Measurements from ENCODE around the gene GOLGA6L2.
"Not testable (repeated sequence)": the region's sequence is repeated elsewhere in the genome, so short reads cannot be mapped to it uniquely, and the experiment has no call there.

GOLGA6L2 gene

GRCh38 chr15:23420806-23421575, 26.1 kb downstream of the GOLGA6L2 start:
- DNase-seq (ENCODE audit: low spot score in 2 of 2) = no peak

GRCh38 chr15:23416349-23417276, 30.4 kb downstream of the GOLGA6L2 start:
- Mint-ChIP-seq H3K27ac (ENCODE audit: low read depth) (no peak overlapping the region), H3K9me3 (no peaks in the 10 kb centered on the region), H3K4me3 (no peak overlapping the region), H3K27me3 (no peaks in the 10 kb centered on the region), H3K4me1 (no peaks in the 10 kb centered on the region), H3K36me3 (ENCODE audit: insufficient read depth) (no peaks in the 10 kb centered on the region)
- DNase-seq (ENCODE audit: low spot score in 2 of 2) (no peak), ATAC-seq (replicated peaks; ENCODE audit: extremely low read depth, poor library complexity, severe bottlenecking) (no peak)

More at GRCh38 chr15:23420806-23421575, 26.1 kb downstream of the GOLGA6L2 start:
- no peaks in the 10 kb centered on the region for H3K9me3 Mint-ChIP-seq
- no peak for ATAC-seq (replicated peaks; ENCODE audit: extremely low read depth, poor library complexity, severe bottlenecking)
- H3K27me3 Mint-ChIP-seq = no peaks in the 10 kb centered on the region
- H3K4me3 Mint-ChIP-seq = no peak overlapping the region
- H3K36me3 Mint-ChIP-seq (ENCODE audit: insufficient read depth) = no peaks in the 10 kb centered on the region
- H3K27ac Mint-ChIP-seq (ENCODE audit: low read depth) = no peak overlapping the region
- H3K4me1 Mint-ChIP-seq = no peaks in the 10 kb centered on the region

GRCh38 chr15:23415866-23416265, 31.2 kb downstream of the GOLGA6L2 start:
- not testable (repeated sequence) for H3K4me1 Mint-ChIP-seq; ATAC-seq (replicated peaks; ENCODE audit: extremely low read depth, poor library complexity, severe bottlenecking); DNase-seq (ENCODE audit: low spot score in 2 of 2); H3K27ac Mint-ChIP-seq (ENCODE audit: low read depth); H3K9me3 Mint-ChIP-seq; H3K4me3 Mint-ChIP-seq; H3K27me3 Mint-ChIP-seq; H3K36me3 Mint-ChIP-seq (ENCODE audit: insufficient read depth)

GRCh38 chr15:23415321-23415865, 31.6 kb downstream of the GOLGA6L2 start:
- H3K36me3 Mint-ChIP-seq (ENCODE audit: insufficient read depth) = no peaks in the 10 kb centered on the region
- H3K27ac Mint-ChIP-seq (ENCODE audit: low read depth) = no peak overlapping the region
- no peaks in the 10 kb centered on the region for H3K4me1 Mint-ChIP-seq
- H3K9me3 Mint-ChIP-seq = no peaks in the 10 kb centered on the region
- no peaks in the 10 kb centered on the region for H3K27me3 Mint-ChIP-seq
- H3K4me3 Mint-ChIP-seq = no peak overlapping the region
- ATAC-seq (replicated peaks; ENCODE audit: extremely low read depth, poor library complexity, severe bottlenecking) (no peak), DNase-seq (ENCODE audit: low spot score in 2 of 2) (no peak)

- H3K27ac Mint-ChIP-seq (ENCODE audit: low read depth); H3K27me3 Mint-ChIP-seq; H3K4me3 Mint-ChIP-seq; DNase-seq (ENCODE audit: low spot score in 2 of 2); H3K9me3 Mint-ChIP-seq; ATAC-seq (replicated peaks; ENCODE audit: extremely low read depth, poor library complexity, severe bottlenecking); H3K36me3 Mint-ChIP-seq (ENCODE audit: insufficient read depth); H3K4me1 Mint-ChIP-seq: not testable (repeated sequence)
These were observed 34.0 kb downstream of the GOLGA6L2 start for GRCh38 chr15:23412881-23413600.

GRCh38 chr15:23411841-23412240, 35.2 kb downstream of the GOLGA6L2 start:
- no peaks in the 10 kb centered on the region for H3K27me3 Mint-ChIP-seq

GRCh38 chr15:23403550-23403949, 43.5 kb downstream of the GOLGA6L2 start:
- no peak overlapping the region for H3K27ac Mint-ChIP-seq (ENCODE audit: low read depth)
- no peaks in the 10 kb centered on the region for H3K27me3 Mint-ChIP-seq
- H3K36me3 Mint-ChIP-seq (ENCODE audit: insufficient read depth) = no peaks in the 10 kb centered on the region
- H3K9me3 Mint-ChIP-seq = peaks cover 6% of the 10 kb centered on the region
- no peak overlapping the region for H3K4me3 Mint-ChIP-seq
- H3K4me1 Mint-ChIP-seq = no peaks in the 10 kb centered on the region
- no peak for DNase-seq (ENCODE audit: low spot score in 2 of 2)
- ATAC-seq (replicated peaks; ENCODE audit: extremely low read depth, poor library complexity, severe bottlenecking) = no peak

More at GRCh38 chr15:23411841-23412240, 35.2 kb downstream of the GOLGA6L2 start:
- Mint-ChIP-seq H3K4me3 (no peak overlapping the region), H3K9me3 (no peaks in the 10 kb centered on the region), H3K36me3 (ENCODE audit: insufficient read depth) (no peaks in the 10 kb centered on the region), H3K27ac (ENCODE audit: low read depth) (no peak overlapping the region), H3K4me1 (no peaks in the 10 kb centered on the region)
- DNase-seq (ENCODE audit: low spot score in 2 of 2) (no peak), ATAC-seq (replicated peaks; ENCODE audit: extremely low read depth, poor library complexity, severe bottlenecking) (no peak)

- H3K27ac Mint-ChIP-seq (ENCODE audit: low read depth) = no peak overlapping the region
- H3K27me3 Mint-ChIP-seq = no peaks in the 10 kb centered on the region
- no peaks in the 10 kb centered on the region for H3K36me3 Mint-ChIP-seq (ENCODE audit: insufficient read depth)
- H3K4me3 Mint-ChIP-seq = no peak overlapping the region
- DNase-seq (ENCODE audit: low spot score in 2 of 2) (no peak), ATAC-seq (replicated peaks; ENCODE audit: extremely low read depth, poor library complexity, severe bottlenecking) (no peak)
- no peaks in the 10 kb centered on the region for H3K4me1 Mint-ChIP-seq
- peaks cover 6% of the 10 kb centered on the region for H3K9me3 Mint-ChIP-seq
These were observed 44.5 kb downstream of the GOLGA6L2 start for GRCh38 chr15:23402544-23402943.

- no peak for DNase-seq (ENCODE audit: low spot score in 2 of 2)
- H3K36me3 Mint-ChIP-seq (ENCODE audit: insufficient read depth) = no peaks in the 10 kb centered on the region
- peaks cover 6% of the 10 kb centered on the region for H3K9me3 Mint-ChIP-seq
These were observed 44.9 kb downstream of the GOLGA6L2 start for GRCh38 chr15:23402140-23402539.

GRCh38 chr15:23401627-23402026, 45.4 kb downstream of the GOLGA6L2 start:
- Mint-ChIP-seq H3K36me3 (ENCODE audit: insufficient read depth) (no peaks in the 10 kb centered on the region), H3K4me3 (no peak overlapping the region), H3K27me3 (no peaks in the 10 kb centered on the region), H3K27ac (ENCODE audit: low read depth) (no peak overlapping the region), H3K4me1 (no peaks in the 10 kb centered on the region), H3K9me3 (peaks cover 6% of the 10 kb centered on the region)
- no peak for ATAC-seq (replicated peaks; ENCODE audit: extremely low read depth, poor library complexity, severe bottlenecking)
- no peak for DNase-seq (ENCODE audit: low spot score in 2 of 2)

More at GRCh38 chr15:23402140-23402539, 44.9 kb downstream of the GOLGA6L2 start:
- H3K4me1 Mint-ChIP-seq = no peaks in the 10 kb centered on the region
- H3K27ac Mint-ChIP-seq (ENCODE audit: low read depth) = no peak overlapping the region
- no peaks in the 10 kb centered on the region for H3K27me3 Mint-ChIP-seq
- no peak overlapping the region for H3K4me3 Mint-ChIP-seq
- no peak for ATAC-seq (replicated peaks; ENCODE audit: extremely low read depth, poor library complexity, severe bottlenecking)

- not testable (repeated sequence) for H3K27ac Mint-ChIP-seq (ENCODE audit: low read depth); H3K4me1 Mint-ChIP-seq; DNase-seq (ENCODE audit: low spot score in 2 of 2); H3K27me3 Mint-ChIP-seq; H3K9me3 Mint-ChIP-seq; H3K36me3 Mint-ChIP-seq (ENCODE audit: insufficient read depth); ATAC-seq (replicated peaks; ENCODE audit: extremely low read depth, poor library complexity, severe bottlenecking); H3K4me3 Mint-ChIP-seq
These were observed 47.8 kb downstream of the GOLGA6L2 start for GRCh38 chr15:23399207-23399606.

- H3K27me3 Mint-ChIP-seq; H3K27ac Mint-ChIP-seq (ENCODE audit: low read depth); ATAC-seq (replicated peaks; ENCODE audit: extremely low read depth, poor library complexity, severe bottlenecking); H3K4me3 Mint-ChIP-seq; H3K36me3 Mint-ChIP-seq (ENCODE audit: insufficient read depth); DNase-seq (ENCODE audit: low spot score in 2 of 2); H3K9me3 Mint-ChIP-seq; H3K4me1 Mint-ChIP-seq: not testable (repeated sequence)
These were observed 48.7 kb downstream of the GOLGA6L2 start for GRCh38 chr15:23398357-23398756.
